Measurements from ENCODE around the gene SH3BP5L.
"Not testable (repeated sequence)": the region's sequence is repeated elsewhere in the genome, so short reads cannot be mapped to it uniquely, and the experiment has no call there.

SH3BP5L gene

GRCh38 chr1:248810000-248810726 is 15.6 kb downstream of the SH3BP5L start:
- no peak for DNase-seq (ENCODE audit: low spot score)

- DNase-seq (ENCODE audit: low spot score), result no peak
These were observed 16.8 kb downstream of the SH3BP5L start for GRCh38 chr1:248808876-248809275.

GRCh38 chr1:248807067-248807737 is 18.5 kb downstream of the SH3BP5L start:
- peak; percentile 41 for DNase-seq (ENCODE audit: low spot score)

GRCh38 chr1:248805876-248806275 is 19.8 kb downstream of the SH3BP5L start:
- no peak for DNase-seq (ENCODE audit: low spot score)

GRCh38 chr1:248804771-248805681 is 20.7 kb downstream of the SH3BP5L start:
- no peak for DNase-seq (ENCODE audit: low spot score)

- not testable (repeated sequence) for DNase-seq (ENCODE audit: low spot score)
These were observed 22.2 kb downstream of the SH3BP5L start for GRCh38 chr1:248803501-248803900.

- no peak for DNase-seq (ENCODE audit: low spot score)
These were observed 23.3 kb downstream of the SH3BP5L start for GRCh38 chr1:248802454-248802853.

- DNase-seq (ENCODE audit: low spot score), result no peak
These were observed 25.3 kb downstream of the SH3BP5L start for GRCh38 chr1:248800459-248800858.

GRCh38 chr1:248798791-248799190 is 26.9 kb downstream of the SH3BP5L start:
- no peak for DNase-seq (ENCODE audit: low spot score)

GRCh38 chr1:248794663-248795062 is 31.1 kb downstream of the SH3BP5L start:
- DNase-seq (ENCODE audit: low spot score), result not testable (repeated sequence)

GRCh38 chr1:248793592-248793991 is 32.1 kb downstream of the SH3BP5L start:
- DNase-seq (ENCODE audit: low spot score), result no peak

GRCh38 chr1:248792342-248792741 is 33.4 kb downstream of the SH3BP5L start:
- DNase-seq (ENCODE audit: low spot score), result no peak

- no peak for DNase-seq (ENCODE audit: low spot score)
These were observed 34.7 kb downstream of the SH3BP5L start for GRCh38 chr1:248791010-248791409.

- no peak for DNase-seq (ENCODE audit: low spot score)
These were observed 35.3 kb downstream of the SH3BP5L start for GRCh38 chr1:248790456-248790855.

- not testable (repeated sequence) for DNase-seq (ENCODE audit: low spot score)
These were observed 36.4 kb downstream of the SH3BP5L start for GRCh38 chr1:248789337-248789736.

GRCh38 chr1:248788327-248788726 is 37.4 kb downstream of the SH3BP5L start:
- DNase-seq (ENCODE audit: low spot score), result no peak

GRCh38 chr1:248787430-248787829 is 38.3 kb downstream of the SH3BP5L start:
- no peak for DNase-seq (ENCODE audit: low spot score)

- no peak for DNase-seq (ENCODE audit: low spot score)
These were observed 39.6 kb downstream of the SH3BP5L start for GRCh38 chr1:248786156-248786555.

GRCh38 chr1:248783367-248783766 is 42.3 kb downstream of the SH3BP5L start:
- no peak for DNase-seq (ENCODE audit: low spot score)

GRCh38 chr1:248782416-248783141 is 43.1 kb downstream of the SH3BP5L start:
- no peak for DNase-seq (ENCODE audit: low spot score)

GRCh38 chr1:248779350-248779749 is 46.4 kb downstream of the SH3BP5L start:
- DNase-seq (ENCODE audit: low spot score), result no peak

GRCh38 chr1:248778906-248779305 is 46.8 kb downstream of the SH3BP5L start:
- DNase-seq (ENCODE audit: low spot score), result no peak
